ENCODE results near the gene IGFBP5.

The IGFBP5 gene
- 0 to 0.94 reads per million in 2 donors for total RNA-seq

GRCh38 chr2:216695401-216695821, at the start of gene IGFBP5:
IGFBP5 (minus strand) TSS chr2:216695549; CDS start chr2:216694775, 774 bp downstream.
- no peak for DNase-seq

GRCh38 chr2:216743781-216744180, 48.4 kb upstream of the IGFBP5 start:
- DNase-seq: no peak

- DNase-seq: no peak
These were observed 47.1 kb upstream of the IGFBP5 start for GRCh38 chr2:216742411-216742810.

- DNase-seq: no peak
These were observed 45.9 kb upstream of the IGFBP5 start for GRCh38 chr2:216741223-216741593.

- DNase-seq: no peak
These were observed 45.3 kb upstream of the IGFBP5 start for GRCh38 chr2:216740557-216741222.

GRCh38 chr2:216739035-216739434, 43.7 kb upstream of the IGFBP5 start:
- no peak for DNase-seq

GRCh38 chr2:216737676-216738075, 42.3 kb upstream of the IGFBP5 start:
- DNase-seq: no peak

- DNase-seq: no peak
These were observed 41.0 kb upstream of the IGFBP5 start for GRCh38 chr2:216736326-216736725.

GRCh38 chr2:216735668-216736067, 40.3 kb upstream of the IGFBP5 start:
- no peak for DNase-seq

GRCh38 chr2:216735086-216735485, 39.7 kb upstream of the IGFBP5 start:
- no peak for DNase-seq

- no peak for DNase-seq
These were observed 37.7 kb upstream of the IGFBP5 start for GRCh38 chr2:216733046-216733445.

- DNase-seq: no peak
These were observed 37.0 kb upstream of the IGFBP5 start for GRCh38 chr2:216732334-216732733.

GRCh38 chr2:216731465-216731864, 36.1 kb upstream of the IGFBP5 start:
- DNase-seq: no peak

GRCh38 chr2:216730871-216731270, 35.5 kb upstream of the IGFBP5 start:
- DNase-seq: no peak

- DNase-seq: no peak
These were observed 32.2 kb upstream of the IGFBP5 start for GRCh38 chr2:216727346-216728122.

GRCh38 chr2:216724190-216724589, 28.8 kb upstream of the IGFBP5 start:
- DNase-seq: no peak

GRCh38 chr2:216721141-216721540, 25.8 kb upstream of the IGFBP5 start:
- no peak for DNase-seq

- no peak for DNase-seq
These were observed 25.4 kb upstream of the IGFBP5 start for GRCh38 chr2:216720722-216721121.

GRCh38 chr2:216717907-216718615, 22.7 kb upstream of the IGFBP5 start:
- DNase-seq: no peak

GRCh38 chr2:216717491-216717901, 22.1 kb upstream of the IGFBP5 start:
- DNase-seq: no peak

- DNase-seq: no peak
These were observed 20.8 kb upstream of the IGFBP5 start for GRCh38 chr2:216716109-216716508.

GRCh38 chr2:216715402-216715974, 20.1 kb upstream of the IGFBP5 start:
- no peak for DNase-seq

- no peak for DNase-seq
These were observed 19.0 kb upstream of the IGFBP5 start for GRCh38 chr2:216714376-216714775.

Data from T-helper 2 cell (primary cell).